A549 (cell line): ENCODE measurements around the gene GFER. TPM values are rescaled to one million over a fixed set of nuclear protein-coding genes. Genes with fewer than 3 reads are reported as not detected.
A peak's percentile ranks its signal among the peaks of the same experiment; 100 is the strongest.

Experiments used
- ATAC-seq, 2 experiments: fragments of 200-7000 bp in 1 of 2; fragments of >200 bp in 1 of 2; cut with Nextera tagmentation in 1 of 2; cut with Tn5 transposase in 1 of 2; 3 replicates each; pipeline versions ENCODE4 v1.8.0 to v1.9.1; 2018 to 2020; ENCODE audit warnings: mild to moderate bottlenecking in 1 of 2, moderate library complexity in 1 of 2
- CTCF ChIA-PET: fragments of 300-600 bp; sonication (Branson Sonifier 250); formaldehyde crosslinking; extraction: SDS; loops from one replicate; lab custom pipeline; 2021; ENCODE audit warnings: antibody characterized with exemption, inconsistent platforms; lab: Yijun Ruan, JAX
- POLR2A ChIA-PET: fragments of 350-600 bp; formaldehyde crosslinking; extraction: SDS; loops from one replicate; lab custom pipeline; 2021; ENCODE audit warnings: antibody characterized with exemption, inconsistent platforms; lab: Yijun Ruan, JAX
- DNase-seq, 2 experiments: peaks; one replicate each; pipeline versions ENCODE4 v3.0.0 to v3.0.0-alpha.2; 2011 to 2016; ENCODE audit warnings: low read depth in 1 of 2, low spot score in 1 of 2
- FAIRE-seq: peaks from 2 replicates; lab custom pipeline; 2011; peaks lifted over from hg19 to GRCh38; lab: Jason Lieb, UNC
- H3K27ac ChIP-seq, 2 experiments: fragments of >200 bp; sonication (Bioruptor Twin); formaldehyde crosslinking; 3 replicates each; pipeline ENCODE4 v1.5.1; 2016 to 2017
- H3K4me1 ChIP-seq: fragments of >200 bp; sonication (Bioruptor Twin); formaldehyde crosslinking; 3 replicates; pipeline ENCODE4 v1.6.1; 2016
- H3K4me2 ChIP-seq: fragments of >200 bp; sonication (Bioruptor Twin); formaldehyde crosslinking; 3 replicates; pipeline ENCODE4 v1.6.1; 2016
- H3K4me3 ChIP-seq: fragments of >200 bp; sonication (Bioruptor Twin); formaldehyde crosslinking; 3 replicates; pipeline ENCODE4 v1.5.1; 2016
- H3K9me3 ChIP-seq: fragments of >200 bp; sonication (Bioruptor Twin); formaldehyde crosslinking; 3 replicates; pipeline ENCODE4 v1.6.1; 2016
- BHLHE40 ChIP-seq: IDR thresholded peaks from 2 replicates; pipeline ENCODE4 v1.6.1; 2012; ENCODE audit warnings: low read depth, low read length, inconsistent platforms
- CHD2 ChIP-seq: fragments of 150-350 bp; IDR thresholded peaks from 2 replicates; pipeline ENCODE4 v1.6.1; 2014; ENCODE audit warnings: low read length; ENCODE audit not compliant: partially characterized antibody
- CHD4 ChIP-seq: fragments of 200-600 bp; sonication (generic); IDR thresholded peaks from 2 replicates; pipeline ENCODE4 v1.6.1; 2016; ENCODE audit warnings: antibody characterized with exemption, mild to moderate bottlenecking, borderline replicate concordance
- EHMT2 ChIP-seq: fragments of 200-600 bp; sonication (generic); IDR thresholded peaks from 2 replicates; pipeline ENCODE4 v1.6.1; 2016; ENCODE audit warnings: antibody characterized with exemption, low read depth, mild to moderate bottlenecking, moderate library complexity
- EP300 ChIP-seq, 2 experiments: fragments of >200 bp; sonication (Bioruptor Twin); formaldehyde crosslinking; IDR thresholded peaks; 2 replicates in 1 of 2; 3 replicates in 1 of 2; pipeline ENCODE4 v1.6.1; 2016 to 2017
- FOSL2 ChIP-seq, 2 experiments: fragments of 450-650 bp in 1 of 2; fragments of >200 bp in 1 of 2; sonication (Bioruptor Twin) in 1 of 2; formaldehyde crosslinking; IDR thresholded peaks; 2 replicates each; pipeline versions ENCODE4 v1.5.0 to v1.6.1; 2016 to 2020; ENCODE audit warnings: mild to moderate bottlenecking in 1 of 2, moderate library complexity in 1 of 2
- GATA3 ChIP-seq: IDR thresholded peaks from 2 replicates; pipeline ENCODE4 v1.6.1; 2012; ENCODE audit warnings: borderline replicate concordance
- HES2 ChIP-seq: fragments of >200 bp; sonication (Bioruptor Twin); formaldehyde crosslinking; IDR thresholded peaks from 2 replicates; pipeline ENCODE4 v1.6.1; 2016
- HEYL ChIP-seq: fragments of 250-450 bp; sonication (Bioruptor Pico); IDR thresholded peaks from 2 replicates; pipeline ENCODE4 v1.8.0; 2021; ENCODE audit warnings: mild to moderate bottlenecking, moderate library complexity
- HOXA7 ChIP-seq: fragments of 250-450 bp; sonication (Bioruptor Pico); IDR thresholded peaks from 2 replicates; pipeline ENCODE4 v1.5.0; 2020; ENCODE audit warnings: mild to moderate bottlenecking, moderate library complexity
- HOXB13 ChIP-seq: fragments of 250-450 bp; sonication (Bioruptor Pico); IDR thresholded peaks from 2 replicates; pipeline ENCODE4 v1.5.0; 2020; ENCODE audit warnings: low read depth, mild to moderate bottlenecking, moderate library complexity
- JUN ChIP-seq, 2 experiments: fragments of >200 bp; sonication (Bioruptor Twin); formaldehyde crosslinking; IDR thresholded peaks; 2 replicates in 1 of 2; 3 replicates in 1 of 2; pipeline ENCODE4 v1.6.1; 2016 to 2017
- KDM1A ChIP-seq: fragments of 200-600 bp; sonication (generic); IDR thresholded peaks from 2 replicates; pipeline ENCODE4 v1.6.1; 2016; ENCODE audit warnings: low read depth, mild to moderate bottlenecking
- KDM5A ChIP-seq: fragments of 200-600 bp; sonication (generic); IDR thresholded peaks from 2 replicates; pipeline ENCODE4 v1.6.1; 2016; ENCODE audit warnings: antibody characterized with exemption, mild to moderate bottlenecking
- MAX ChIP-seq: IDR thresholded peaks from 2 replicates; pipeline ENCODE4 v1.6.1; 2012
- MAZ ChIP-seq: fragments of 150-350 bp; IDR thresholded peaks from 2 replicates; pipeline ENCODE4 v1.6.1; 2014; ENCODE audit warnings: antibody characterized with exemption, low read depth, low read length, borderline replicate concordance
- MYC ChIP-seq: IDR thresholded peaks from 2 replicates; pipeline ENCODE4 v1.6.1; 2012; ENCODE audit warnings: mild to moderate bottlenecking, inconsistent platforms, low read length, improper control_type of control experiment, borderline replicate concordance
- NFE2L2 ChIP-seq: fragments of 150-350 bp; conservative IDR thresholded peaks from 2 replicates; pipeline ENCODE4 v1.6.1; 2014; ENCODE audit warnings: low read length
- POLR2AphosphoS2 ChIP-seq: conservative IDR thresholded peaks from 2 replicates; pipeline ENCODE4 v1.6.1; 2012; ENCODE audit warnings: low read length, improper control_type of control experiment, inconsistent platforms
- RARB ChIP-seq: fragments of 250-450 bp; sonication (Bioruptor Pico); IDR thresholded peaks from 2 replicates; pipeline ENCODE4 v1.8.0; 2021; ENCODE audit warnings: mild to moderate bottlenecking, moderate library complexity
- REST ChIP-seq: fragments of 200-600 bp; sonication (generic); IDR thresholded peaks from 2 replicates; pipeline ENCODE4 v1.6.1; 2016; ENCODE audit warnings: antibody characterized with exemption, mild to moderate bottlenecking, moderate library complexity
- RFX5 ChIP-seq: fragments of 450-650 bp; IDR thresholded peaks from 2 replicates; pipeline ENCODE4 v1.7.1; 2014; ENCODE audit warnings: antibody characterized with exemption, mild to moderate bottlenecking, moderate library complexity
- RNF2 ChIP-seq: fragments of 200-600 bp; sonication (generic); IDR thresholded peaks from 2 replicates; pipeline ENCODE4 v1.6.1; 2016; ENCODE audit warnings: low read depth, mild to moderate bottlenecking, antibody characterized with exemption, moderate library complexity, borderline replicate concordance
- SREBF2 ChIP-seq: fragments of 450-650 bp; IDR thresholded peaks from 2 replicates; pipeline ENCODE4 v1.6.1; 2014; ENCODE audit warnings: mild to moderate bottlenecking, moderate library complexity
- TFCP2L1 ChIP-seq: fragments of 250-450 bp; sonication (Bioruptor Pico); IDR thresholded peaks from 2 replicates; pipeline ENCODE4 v1.5.0; 2021; ENCODE audit warnings: mild to moderate bottlenecking
- TP53 ChIP-seq: fragments of 250-450 bp; sonication (Bioruptor Pico); IDR thresholded peaks from 2 replicates; pipeline ENCODE4 v1.5.0; 2021; ENCODE audit warnings: mild to moderate bottlenecking, moderate library complexity
- ZNF302 ChIP-seq: fragments of 250-450 bp; sonication (Bioruptor Pico); IDR thresholded peaks from 2 replicates; pipeline ENCODE4 v1.9.0; 2021; ENCODE audit warnings: inconsistent platforms, mild to moderate bottlenecking, moderate library complexity
- WGBS: methylation state at CpG from one replicate; pipeline ENCODE4 v1.1.6; 2017; ENCODE audit errors: missing lambda C conversion rate; 5-methylcytosine and 5-hydroxymethylcytosine counted together
- polyA plus RNA-seq, 4 experiments: library from polyadenylated mRNA; depleted of rRNA in 3 of 4; stranded (reverse); fragments of >200 nt; fragmentation: RNase III in 1 of 4; extraction: RNeasy Plus Mini Kit Qiagen cat#74134 plus additional on column Dnase treatment in 1 of 4; gene quantifications; 2 replicates in 3 of 4; 3 replicates in 1 of 4; pipeline ENCODE4 v1.2.3, GENCODE V29; 2011 to 2017

The GFER gene
- polyA plus RNA-seq, 2 of the 4 experiments (the other 2 are of a cell fraction), result 12.9 to 33.9 TPM

GRCh38 chr16:1966460-1966859, 17.5 kb upstream of the GFER start, which contains the start of gene RNF151:
Gene RNF151 (plus strand): TSS chr16:1966856. CDS start chr16:1966882, 26 bp downstream.
- WGBS, result 85% methylated on average over 3 of the region's 6 CpGs

GRCh38 chr16:1968146-1968953, 15.6 kb upstream of the GFER start:
- no peak overlapping the region for H3K4me2 ChIP-seq
- TF ChIP-seq JUN (IDR thresholded peaks at IDR 0.05), result no peak
- TF ChIP-seq KDM1A, result no peak
- no peak for TF ChIP-seq KDM5A
- TF ChIP-seq REST, result no peak
- no peak for TF ChIP-seq ZNF302 (CRISPR knock-in tag)
- no peak for TF ChIP-seq RARB (CRISPR knock-in tag)
- TF ChIP-seq TFCP2L1 (CRISPR knock-in tag), result no peak
- TF ChIP-seq CHD2, result no peak
- no peak for TF ChIP-seq POLR2AphosphoS2
- TF ChIP-seq FOSL2 (IDR thresholded peaks at IDR 0.05), result no peak
- no peak for TF ChIP-seq FOSL2 (CRISPR knock-in tag; IDR thresholded peaks at IDR 0.05)
- TF ChIP-seq MYC, result no peak
- TF ChIP-seq CHD4, result no peak
- FAIRE-seq (no peak), DNase-seq (no peak), ATAC-seq (no peak)
- CTCF ChIA-PET, result interaction anchor here (1.0 to 3.0 kb wide), 5 partner anchors 9 to 45 kb away, joined by 3 to 9 read pairs (median 4); partner anchors contain the start of gene NDUFB10
- no peaks in the 10 kb centered on the region for H3K9me3 ChIP-seq
- POLR2A ChIA-PET, result no interaction called here
- no peak overlapping the region for H3K27ac ChIP-seq
- peaks cover 19% of the 10 kb centered on the region for H3K4me1 ChIP-seq
- 88% methylated on average over 29 of the region's 41 CpGs for WGBS
- no peak overlapping the region for H3K4me3 ChIP-seq

More at GRCh38 chr16:1966460-1966859, 17.5 kb upstream of the GFER start, which contains the start of gene RNF151:
- peaks cover 27% of the 10 kb centered on the region for H3K4me1 ChIP-seq
- ATAC-seq (no peak), FAIRE-seq (no peak), DNase-seq (no peak)
- H3K9me3 ChIP-seq, result no peaks in the 10 kb centered on the region
- H3K27ac ChIP-seq, result peak within 1 kb of the TSS; percentile 92 to 100
- peak within 1 kb of the TSS; percentile 88 for H3K4me3 ChIP-seq
- ChIA-PET CTCF (interaction anchor here (0.6 to 3.0 kb wide), 8 partner anchors 12 to 180 kb away, joined by 3 to 11 read pairs (median 4); partner anchors contain the start of gene GFER), POLR2A (interaction anchor here (2.2 kb wide), 1 partner anchor 17 kb away, joined by 50 read pairs; the partner anchor contains the start of genes GFER and NOXO1)
- H3K4me2 ChIP-seq, result peak within 1 kb of the TSS; percentile 93
- TF ChIP-seq EHMT2, result no peak
- no peak for TF ChIP-seq HES2
- TF ChIP-seq MAZ, result no peak
- no peak for TF ChIP-seq MYC
- no peak for TF ChIP-seq SREBF2
- TF ChIP-seq RNF2, result no peak
- TF ChIP-seq EP300 (IDR thresholded peaks at IDR 0.05), result no peak
- TF ChIP-seq NFE2L2, result no peak
- TF ChIP-seq GATA3, result no peak
- no peak for TF ChIP-seq BHLHE40
- no peak for TF ChIP-seq HOXA7 (CRISPR knock-in tag)
- no peak for TF ChIP-seq MAX
- no peak for TF ChIP-seq HEYL (CRISPR knock-in tag)
- TF ChIP-seq POLR2AphosphoS2, result no peak
- no peak for TF ChIP-seq TP53 (CRISPR knock-in tag)
- TF ChIP-seq HOXB13 (CRISPR knock-in tag), result no peak
- TF ChIP-seq ZNF302 (CRISPR knock-in tag), result no peak
- TF ChIP-seq RFX5, result no peak
